Fibroblast of lung (primary cell): ENCODE results near the gene ELAVL2. TPM values are rescaled to one million over a fixed set of nuclear protein-coding genes. Genes with fewer than 3 reads are reported as not detected.

Experiments
- DNase-seq, 2 donors: peaks; one replicate each; pipeline versions ENCODE4 v3.0.0 to v3.0.0-alpha.2; 2010; ENCODE audit warnings: low read depth in 2 of 2
- H2AFZ ChIP-seq: 2 replicates; pipeline ENCODE4 v1.5.1; 2012; ENCODE audit warnings: low read length, control low read depth, inconsistent platforms
- H3K27ac ChIP-seq: 2 replicates; pipeline ENCODE4 v1.5.1; 2011; ENCODE audit warnings: low read length, control low read depth; ENCODE audit not compliant: insufficient read depth
- H3K27me3 ChIP-seq: 2 replicates; pipeline ENCODE4 v1.5.1; 2011; ENCODE audit warnings: mild to moderate bottlenecking, low read length; ENCODE audit not compliant: control insufficient read depth, insufficient read depth
- H3K36me3 ChIP-seq: 2 replicates; pipeline ENCODE4 v1.5.1; 2011; ENCODE audit warnings: low read length; ENCODE audit not compliant: control insufficient read depth, insufficient read depth
- H3K4me1 ChIP-seq: 2 replicates; pipeline ENCODE4 v1.5.1; 2011; ENCODE audit warnings: low read length; ENCODE audit not compliant: control insufficient read depth, insufficient read depth; ENCODE audit errors: extremely low read depth
- H3K4me2 ChIP-seq: 2 replicates; pipeline ENCODE4 v1.5.1; 2011; ENCODE audit warnings: low read length, control low read depth; ENCODE audit not compliant: insufficient read depth; ENCODE audit errors: extremely low read depth
- H3K4me3 ChIP-seq, 4 experiments: fragments of 200-600 bp in 1 of 4; sonication (generic) in 1 of 4; replicated peaks in 1 of 4; 2 replicates each; pipeline ENCODE4 v1.5.1; 2011 to 2016; ENCODE audit warnings: low read length in 4 of 4, low read depth in 3 of 4, mild to moderate bottlenecking in 3 of 4, control low read depth in 2 of 4, inconsistent platforms in 1 of 4, mixed read lengths in 1 of 4; ENCODE audit not compliant: insufficient read depth in 1 of 4; ENCODE audit errors: control extremely low read depth in 1 of 4
- H3K79me2 ChIP-seq: 2 replicates; pipeline ENCODE4 v1.5.1; 2012; ENCODE audit warnings: mild to moderate bottlenecking, low read length, inconsistent platforms; ENCODE audit not compliant: control insufficient read depth, insufficient read depth
- H3K9ac ChIP-seq: 2 replicates; pipeline ENCODE4 v1.5.1; 2011; ENCODE audit warnings: mild to moderate bottlenecking, low read length, control low read depth; ENCODE audit not compliant: insufficient read depth
- H3K9me3 ChIP-seq: 2 replicates; pipeline ENCODE4 v1.5.1; 2012; ENCODE audit warnings: low read depth, low read length; ENCODE audit not compliant: control insufficient read depth, insufficient read depth
- H4K20me1 ChIP-seq: 2 replicates; pipeline ENCODE4 v1.5.1; 2011; ENCODE audit warnings: low read length; ENCODE audit not compliant: control insufficient read depth, insufficient read depth; ENCODE audit errors: extremely low read depth
- EZH2 ChIP-seq: IDR thresholded peaks from 2 replicates; pipeline ENCODE4 v1.5.1; 2012; ENCODE audit warnings: low read length, control low read depth, mild to moderate bottlenecking; ENCODE audit errors: missing control alignments
- polyA plus RNA-seq, 2 donors: library from polyadenylated mRNA; depleted of rRNA in 1 of 2; stranded (reverse) in 1 of 2; unstranded in 1 of 2; fragments of >200 nt; gene quantifications; 2 replicates each; pipeline ENCODE4 v1.2.1, GENCODE V29; 2011 to 2012; ENCODE audit warnings: missing spikeins in 1 of 2
- total RNA-seq: library from RNA; depleted of rRNA; stranded (reverse); fragments of >200 nt; gene quantifications from 2 replicates; pipeline ENCODE4 v1.2.1, GENCODE V29; 2014
- TF ChIP-seq, protein P1 (sequence below), 2 donors: IDR thresholded peaks in 1 of 2; conservative IDR thresholded peaks in 1 of 2; 1 replicate in 1 of 2; 2 replicates in 1 of 2; pipeline ENCODE4 v1.5.1; 2011 to 2012; ENCODE audit warnings: low read length in 2 of 2, control low read depth in 1 of 2, inconsistent platforms in 1 of 2, low read depth in 1 of 2, mild to moderate bottlenecking in 1 of 2

The ELAVL2 gene
- total and polyA plus RNA-seq, 2 donors (not counting 1 experiment from before 2014, with no cell fraction given): under 0.01 to 0.03 TPM

DNA sequence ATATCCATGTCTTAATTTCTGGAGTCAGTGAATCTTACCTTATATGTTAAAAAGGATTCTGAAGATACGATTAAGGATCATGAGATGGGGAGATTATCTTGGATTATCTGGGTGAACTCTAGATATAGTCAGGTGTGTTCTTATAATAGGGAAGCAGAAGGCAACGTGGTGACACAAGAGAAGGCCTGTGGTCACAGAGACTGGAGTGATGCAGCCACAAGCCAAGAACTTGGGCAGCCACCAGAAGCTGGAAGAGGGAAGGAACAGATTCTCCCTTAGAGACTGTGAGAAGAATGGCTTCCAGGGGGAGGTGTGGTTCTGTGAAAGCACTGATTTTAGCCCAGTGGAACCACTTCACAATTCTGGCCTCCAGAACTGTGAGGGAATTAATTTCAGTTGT is 177.4 kb downstream of the ELAVL2 start:
- DNase-seq: no peak
- Histone ChIP-seq H3K27me3 (no peaks in the 10 kb centered on the region), H2AFZ (no peak overlapping the region), H3K36me3 (no peaks in the 10 kb centered on the region), H3K4me2 (no peak overlapping the region), H3K9ac (no peak overlapping the region), H3K27ac (no peak overlapping the region), H3K79me2 (no peaks in the 10 kb centered on the region), H3K4me3 (no peak overlapping the region), H4K20me1 (no peaks in the 10 kb centered on the region), H3K9me3 (no peaks in the 10 kb centered on the region), H3K4me1 (no peaks in the 10 kb centered on the region)
- no peak for TF ChIP-seq EZH2
- TF ChIP-seq, protein P1, sequence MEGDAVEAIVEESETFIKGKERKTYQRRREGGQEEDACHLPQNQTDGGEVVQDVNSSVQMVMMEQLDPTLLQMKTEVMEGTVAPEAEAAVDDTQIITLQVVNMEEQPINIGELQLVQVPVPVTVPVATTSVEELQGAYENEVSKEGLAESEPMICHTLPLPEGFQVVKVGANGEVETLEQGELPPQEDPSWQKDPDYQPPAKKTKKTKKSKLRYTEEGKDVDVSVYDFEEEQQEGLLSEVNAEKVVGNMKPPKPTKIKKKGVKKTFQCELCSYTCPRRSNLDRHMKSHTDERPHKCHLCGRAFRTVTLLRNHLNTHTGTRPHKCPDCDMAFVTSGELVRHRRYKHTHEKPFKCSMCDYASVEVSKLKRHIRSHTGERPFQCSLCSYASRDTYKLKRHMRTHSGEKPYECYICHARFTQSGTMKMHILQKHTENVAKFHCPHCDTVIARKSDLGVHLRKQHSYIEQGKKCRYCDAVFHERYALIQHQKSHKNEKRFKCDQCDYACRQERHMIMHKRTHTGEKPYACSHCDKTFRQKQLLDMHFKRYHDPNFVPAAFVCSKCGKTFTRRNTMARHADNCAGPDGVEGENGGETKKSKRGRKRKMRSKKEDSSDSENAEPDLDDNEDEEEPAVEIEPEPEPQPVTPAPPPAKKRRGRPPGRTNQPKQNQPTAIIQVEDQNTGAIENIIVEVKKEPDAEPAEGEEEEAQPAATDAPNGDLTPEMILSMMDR (conservative IDR thresholded peaks at IDR 0.05 in 1 of 2, IDR thresholded peaks at IDR 0.05 in 1 of 2; ENCODE audit: low read depth in 1 of 2, low read length in 2 of 2): no peak

DNA sequence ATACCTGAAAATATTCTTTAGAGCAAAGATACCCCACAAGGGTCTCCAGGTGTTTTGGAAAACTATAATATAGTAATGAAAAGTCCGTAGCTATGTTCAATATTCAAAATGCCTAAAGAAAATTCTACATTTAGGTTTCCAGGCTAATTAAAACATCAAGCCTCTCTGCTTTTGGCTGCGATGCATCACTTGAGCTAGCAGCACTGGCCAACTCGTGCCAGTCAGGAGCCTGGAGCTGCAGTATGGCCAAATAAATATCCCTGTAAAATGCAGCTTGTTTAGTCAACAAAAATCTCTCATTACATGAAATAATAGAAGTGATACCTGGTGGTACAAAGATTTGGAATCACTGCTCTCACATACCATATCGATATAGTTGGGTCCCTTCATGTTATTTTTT is 181.1 kb downstream of the ELAVL2 start:
- TF ChIP-seq, protein P1 (conservative IDR thresholded peaks at IDR 0.05 in 1 of 2, IDR thresholded peaks at IDR 0.05 in 1 of 2; ENCODE audit: low read depth in 1 of 2, low read length in 2 of 2): no peak
- no peak for TF ChIP-seq EZH2
- Histone ChIP-seq H3K27me3 (no peaks in the 10 kb centered on the region), H2AFZ (no peak overlapping the region), H3K4me1 (no peaks in the 10 kb centered on the region), H3K4me2 (no peak overlapping the region), H3K9me3 (no peaks in the 10 kb centered on the region), H4K20me1 (no peaks in the 10 kb centered on the region), H3K27ac (no peak overlapping the region), H3K36me3 (no peaks in the 10 kb centered on the region), H3K4me3 (no peak overlapping the region), H3K79me2 (no peaks in the 10 kb centered on the region), H3K9ac (no peak overlapping the region)
- DNase-seq: no peak

DNA sequence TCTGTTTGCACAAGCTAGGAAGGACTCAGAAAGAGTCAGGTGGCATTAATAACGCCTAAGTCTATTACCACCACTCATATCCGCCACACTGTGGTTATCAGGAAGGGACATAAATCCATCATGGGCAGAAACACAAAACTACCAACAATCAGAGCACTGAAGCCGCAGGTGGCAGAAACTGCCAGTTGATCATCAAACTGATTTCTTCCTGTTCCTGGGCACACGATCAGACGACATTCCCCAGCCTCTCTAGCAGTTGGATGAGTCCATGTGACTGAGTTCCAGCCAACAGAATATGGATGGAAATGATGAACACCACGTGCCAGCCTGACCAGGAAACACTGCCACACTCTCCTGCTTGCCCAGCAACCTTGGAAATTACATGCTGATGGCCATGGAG is 181.7 kb downstream of the ELAVL2 start:
- no peaks in the 10 kb centered on the region for H3K36me3 ChIP-seq
- H3K27me3 ChIP-seq: no peaks in the 10 kb centered on the region
- no peak for TF ChIP-seq EZH2
- TF ChIP-seq, protein P1 (conservative IDR thresholded peaks at IDR 0.05 in 1 of 2, IDR thresholded peaks at IDR 0.05 in 1 of 2; ENCODE audit: low read depth in 1 of 2, low read length in 2 of 2): no peak
- H4K20me1 ChIP-seq: no peaks in the 10 kb centered on the region
- no peak overlapping the region for H3K4me2 ChIP-seq
- no peak overlapping the region for H3K9ac ChIP-seq
- no peak overlapping the region for H2AFZ ChIP-seq
- DNase-seq: no peak
- no peaks in the 10 kb centered on the region for H3K4me1 ChIP-seq
- no peak overlapping the region for H3K4me3 ChIP-seq
- H3K79me2 ChIP-seq: no peaks in the 10 kb centered on the region
- no peaks in the 10 kb centered on the region for H3K9me3 ChIP-seq
- H3K27ac ChIP-seq: no peak overlapping the region
